ENCODE data around the gene RAB6A. TPM values are rescaled to one million over a fixed set of nuclear protein-coding genes. Genes with fewer than 3 reads are reported as not detected.

RAB6A gene
- total RNA-seq, 4 donors from 2014 or later, result 119 to 178 (median 151) TPM

DNA sequence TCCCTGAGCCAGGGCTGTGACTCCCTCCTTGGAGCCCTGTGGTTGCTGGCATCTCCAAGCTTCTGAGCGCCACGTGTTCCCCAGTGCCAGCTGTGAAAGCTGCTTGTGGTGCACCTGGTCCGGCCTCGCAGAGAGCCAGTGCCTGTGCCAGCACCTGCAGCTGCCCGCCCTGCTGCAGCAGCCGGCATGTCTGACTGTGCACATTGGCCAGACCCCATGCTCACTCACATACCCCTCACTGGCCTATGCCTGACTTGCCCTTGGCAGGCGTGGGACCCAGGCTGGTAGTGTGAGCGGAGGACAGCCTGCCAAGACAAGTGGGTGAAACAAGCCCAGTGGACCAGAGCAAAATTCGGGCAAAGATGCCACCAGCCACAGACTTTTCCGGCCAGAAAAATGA, 36.6 kb upstream of the RAB6A start:
- H3K4me3 ChIP-seq (ENCODE audit: low read depth, poor library complexity, severe bottlenecking), result no peak overlapping the region
- WGBS, 2 donors, result 69 to 75% methylated on average over 6 to 8 of the region's 10 CpGs
- intact Hi-C loops (cut with DNase I; ENCODE audit: low total_unique reads), result no loop called here
- no peak for DNase-seq (ENCODE audit: low spot score in 2 of 2)
- TF ChIP-seq, protein P1, sequence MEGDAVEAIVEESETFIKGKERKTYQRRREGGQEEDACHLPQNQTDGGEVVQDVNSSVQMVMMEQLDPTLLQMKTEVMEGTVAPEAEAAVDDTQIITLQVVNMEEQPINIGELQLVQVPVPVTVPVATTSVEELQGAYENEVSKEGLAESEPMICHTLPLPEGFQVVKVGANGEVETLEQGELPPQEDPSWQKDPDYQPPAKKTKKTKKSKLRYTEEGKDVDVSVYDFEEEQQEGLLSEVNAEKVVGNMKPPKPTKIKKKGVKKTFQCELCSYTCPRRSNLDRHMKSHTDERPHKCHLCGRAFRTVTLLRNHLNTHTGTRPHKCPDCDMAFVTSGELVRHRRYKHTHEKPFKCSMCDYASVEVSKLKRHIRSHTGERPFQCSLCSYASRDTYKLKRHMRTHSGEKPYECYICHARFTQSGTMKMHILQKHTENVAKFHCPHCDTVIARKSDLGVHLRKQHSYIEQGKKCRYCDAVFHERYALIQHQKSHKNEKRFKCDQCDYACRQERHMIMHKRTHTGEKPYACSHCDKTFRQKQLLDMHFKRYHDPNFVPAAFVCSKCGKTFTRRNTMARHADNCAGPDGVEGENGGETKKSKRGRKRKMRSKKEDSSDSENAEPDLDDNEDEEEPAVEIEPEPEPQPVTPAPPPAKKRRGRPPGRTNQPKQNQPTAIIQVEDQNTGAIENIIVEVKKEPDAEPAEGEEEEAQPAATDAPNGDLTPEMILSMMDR (IDR thresholded peaks at IDR 0.05), result no peak
- no peak for TF ChIP-seq POLR2A (IDR thresholded peaks at IDR 0.05)

DNA sequence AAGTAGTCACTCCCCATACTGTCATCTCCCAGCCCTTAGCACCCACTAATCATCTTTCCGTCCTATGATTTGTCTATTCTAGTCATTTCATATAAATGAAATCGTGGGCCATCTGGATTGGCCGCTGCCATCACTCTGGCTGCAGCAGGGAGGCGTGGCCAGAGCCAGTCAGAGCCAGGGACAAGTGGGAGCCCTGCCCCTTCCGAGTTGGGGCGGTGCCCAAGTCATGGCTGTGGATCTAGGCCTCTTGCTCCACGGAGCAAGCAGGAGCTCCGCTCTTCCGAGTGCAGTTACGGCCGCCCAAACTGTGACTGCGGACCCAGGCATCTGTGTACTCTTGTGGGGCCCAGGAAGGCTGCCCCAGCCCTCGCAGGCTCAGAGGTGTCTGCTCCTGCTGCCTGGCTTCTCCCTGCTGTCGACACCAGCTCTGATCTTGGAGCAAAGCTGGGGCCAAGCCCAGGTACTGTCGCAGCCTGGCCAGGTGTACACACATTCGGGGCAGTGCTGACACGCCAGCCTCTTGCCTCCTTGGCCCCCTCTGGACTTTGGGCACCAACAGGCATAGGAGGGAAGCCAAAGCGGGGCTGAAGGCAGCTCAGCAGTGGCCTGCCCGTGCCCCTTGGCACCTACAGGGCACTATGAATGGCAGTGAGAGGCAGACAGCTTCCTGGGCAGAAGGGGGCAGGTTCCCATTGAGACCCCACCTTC, 35.2 kb upstream of the RAB6A start:
- TF ChIP-seq, protein P1 (IDR thresholded peaks at IDR 0.05), result no peak
- WGBS, 2 donors, result 89 to 92% methylated on average over 16 to 19 of the region's 19 CpGs
- no peak overlapping the region for H3K4me3 ChIP-seq (ENCODE audit: low read depth, poor library complexity, severe bottlenecking)
- DNase-seq (ENCODE audit: low spot score in 2 of 2), result no peak
- intact Hi-C loops (cut with DNase I; ENCODE audit: low total_unique reads), result no loop called here

DNA sequence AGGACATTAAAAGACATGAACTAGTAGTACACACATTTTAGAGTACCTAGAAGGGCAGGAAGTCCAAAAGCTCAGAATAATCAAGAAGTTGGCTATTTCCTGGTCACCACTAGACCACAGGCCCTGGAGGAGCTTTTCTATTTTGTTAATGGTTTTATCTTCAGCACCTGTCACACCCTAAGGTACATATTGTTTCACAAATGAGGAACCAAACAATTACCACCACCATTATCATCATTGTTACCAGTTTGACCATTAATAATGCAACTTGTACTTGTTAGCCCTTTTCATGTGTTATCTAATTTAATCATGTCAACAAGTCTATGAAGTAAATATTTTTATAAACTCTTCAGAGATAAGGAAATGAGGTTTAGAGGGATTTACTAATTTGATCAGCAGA, 31.7 kb upstream of the RAB6A start:
- DNase-seq (ENCODE audit: low spot score in 2 of 2), result no peak
- H3K4me3 ChIP-seq (ENCODE audit: low read depth, poor library complexity, severe bottlenecking), result no peak overlapping the region
- intact Hi-C loops (cut with DNase I; ENCODE audit: low total_unique reads), result no loop called here
- TF ChIP-seq, protein P1 (IDR thresholded peaks at IDR 0.05), result no peak
- TF ChIP-seq POLR2A (IDR thresholded peaks at IDR 0.05), result no peak

DNA sequence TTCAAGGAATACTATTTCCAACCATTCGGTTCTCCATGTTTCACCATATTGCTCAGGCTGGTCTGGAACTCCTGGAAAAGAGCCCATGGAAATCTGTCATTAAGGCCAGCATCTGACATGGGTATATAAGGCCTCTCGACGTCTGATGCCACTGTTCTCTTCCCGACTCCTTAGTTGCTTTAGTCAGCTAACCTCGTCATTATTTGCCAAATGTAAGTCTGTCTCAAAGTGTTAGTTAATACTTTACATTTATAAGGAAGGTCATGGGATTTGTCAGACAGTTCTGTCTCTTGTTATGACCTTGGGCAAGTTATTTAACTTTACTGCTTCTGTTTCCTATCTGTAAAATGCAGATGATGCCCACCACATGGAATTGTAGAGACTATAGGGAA, 28.4 kb upstream of the RAB6A start:
- TF ChIP-seq, protein P1 (IDR thresholded peaks at IDR 0.05), result no peak
- no peak for TF ChIP-seq POLR2A (IDR thresholded peaks at IDR 0.05)
- no peak for DNase-seq (ENCODE audit: low spot score in 2 of 2)
- WGBS, 2 donors, result 40 to 55% methylated on average over 5 of the region's 5 CpGs
- H3K4me3 ChIP-seq (ENCODE audit: low read depth, poor library complexity, severe bottlenecking), result no peak overlapping the region
- intact Hi-C loops (cut with DNase I; ENCODE audit: low total_unique reads), result no loop called here

DNA sequence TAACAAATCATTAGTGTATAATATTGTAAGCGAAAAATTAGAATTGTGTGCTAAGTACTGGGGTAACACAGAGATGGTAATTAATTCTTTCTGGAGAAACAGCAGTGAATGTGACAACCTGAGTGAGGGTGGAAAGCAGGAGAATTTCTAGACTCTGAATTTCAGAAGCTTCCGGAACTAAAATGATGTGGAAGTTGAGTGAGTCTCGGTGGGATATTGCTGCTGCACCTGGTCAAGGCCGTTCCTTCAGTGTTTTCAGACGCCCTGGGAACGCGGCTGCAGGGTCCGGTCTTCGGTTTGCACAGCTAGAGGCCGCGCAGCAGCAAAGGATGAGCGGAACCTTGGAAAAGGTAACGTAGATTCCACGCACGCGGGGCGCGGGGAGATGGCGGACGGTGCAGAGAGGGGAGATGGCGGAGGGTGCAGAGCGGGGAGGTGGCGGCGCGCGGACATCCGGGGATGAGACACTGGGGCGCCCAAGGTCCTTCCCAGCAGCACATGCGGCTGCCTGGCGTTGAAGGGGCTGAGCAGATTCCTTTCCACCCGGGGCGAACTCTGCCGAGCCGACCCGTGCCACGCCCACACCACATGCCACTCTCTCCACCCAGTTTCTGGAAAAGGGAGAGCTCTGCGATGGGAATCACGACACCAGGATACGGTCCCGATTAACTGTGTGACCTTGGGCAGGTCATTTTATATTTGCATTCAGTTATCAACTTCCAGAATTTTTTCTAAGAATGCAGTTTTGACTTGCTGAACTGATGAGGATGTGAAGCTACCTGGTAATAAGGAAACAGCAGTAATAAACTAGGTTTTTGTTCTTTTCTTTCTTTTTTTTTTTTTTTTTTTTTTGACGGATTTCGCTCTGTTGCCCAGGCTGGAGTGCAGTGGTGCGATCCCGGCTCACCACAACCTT, 27.0 kb upstream of the RAB6A start, which contains the start of gene MRPL48:
Gene MRPL48, plus strand, starts transcription at position 232 of the 916 bp plus-strand sequence. Its CDS starts 98 bp downstream, at position 330.
- intact Hi-C loops (cut with DNase I; ENCODE audit: low total_unique reads), result no loop called here
- DNase-seq (ENCODE audit: low spot score in 2 of 2), result peak; percentile 85 to 97
- 1 to 6% methylated on average over 37 to 44 of the region's 44 CpGs for WGBS, 2 donors
- TF ChIP-seq POLR2A (IDR thresholded peaks at IDR 0.05), result no peak
- TF ChIP-seq, protein P1 (IDR thresholded peaks at IDR 0.05), result peak in 1 of 3 donors; percentile 42
- H3K4me3 ChIP-seq (ENCODE audit: low read depth, poor library complexity, severe bottlenecking), result peak within 1 kb of the TSS; percentile 29

Measured in lower leg skin (tissue), 4 donors.